ENCODE data around the gene LSP1. TPM values are rescaled to one million over a fixed set of nuclear protein-coding genes. Genes with fewer than 3 reads are reported as not detected.
"Not testable (repeated sequence)": the region's sequence is repeated elsewhere in the genome, so short reads cannot be mapped to it uniquely, and the experiment has no call there.

LSP1 gene
- total and polyA plus RNA-seq, 2 of the 8 experiments (the other 6 are each of a cell fraction or from before 2014, with no cell fraction given) = 0.03 TPM; not detected in 1

DNA sequence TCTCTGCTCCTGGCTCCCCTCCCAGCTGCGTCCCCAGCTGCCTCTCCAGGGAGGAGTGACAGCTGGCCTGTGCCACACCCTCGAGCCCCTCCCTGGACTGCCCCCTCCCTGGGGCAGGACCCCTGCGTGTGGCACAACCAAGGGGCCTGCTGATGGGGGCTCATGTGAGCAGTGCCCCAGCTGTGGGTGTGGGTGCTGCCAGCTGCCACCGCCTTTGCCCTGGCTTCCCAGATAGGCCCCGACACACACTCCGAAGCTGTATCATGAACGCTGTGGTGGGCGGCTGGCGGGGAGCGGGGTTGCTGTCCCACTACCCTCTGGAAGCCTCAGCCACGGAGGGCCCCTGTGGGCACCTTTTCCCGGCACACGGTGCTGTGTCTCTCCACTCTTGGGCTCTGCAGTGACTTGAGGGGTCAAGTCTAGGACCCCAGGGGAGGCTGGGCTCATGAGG, 23.0 kb downstream of the LSP1 start:
- H3K18ac ChIP-seq (ENCODE audit: extremely low read depth, low read length); FAIRE-seq: not testable (repeated sequence)
- POLR2A ChIA-PET (ENCODE audit: partially characterized antibody) = interaction anchor here (1.0 kb wide), 1 partner anchor 276 kb away, joined by 5 read pairs; no protein-coding TSS in a partner anchor

More for the DNA sequence above, 23.0 kb downstream of the LSP1 start:
- not testable (repeated sequence) for H2BK5ac ChIP-seq (ENCODE audit: low read depth, low read length); H4K20me1 ChIP-seq (replicated peaks in 1 of 2; ENCODE audit: control insufficient read depth in 1 of 2, insufficient read depth in 2 of 2, low read length in 2 of 2); H3K9me3 ChIP-seq (ENCODE audit: insufficient read depth in 2 of 2, low read depth in 1 of 2, low read length in 1 of 2); H3K4me1 ChIP-seq (replicated peaks in 1 of 4; ENCODE audit: control insufficient read depth in 3 of 4, insufficient read depth in 4 of 4, low read length in 3 of 4); H3K36me3 ChIP-seq (ENCODE audit: control insufficient read depth in 2 of 4, insufficient read depth in 4 of 4, low read length in 3 of 4); H2BK120ac ChIP-seq (replicated peaks; ENCODE audit: low read depth, low read length); H3K9ac ChIP-seq (replicated peaks in 1 of 4; ENCODE audit: extremely low read depth in 1 of 4, low read depth in 3 of 4, low read length in 3 of 4); H3K79me2 ChIP-seq (ENCODE audit: control insufficient read depth in 1 of 2, insufficient read depth in 2 of 2, low read length in 2 of 2); H4K5ac ChIP-seq (ENCODE audit: insufficient read length, low read depth, low read length); H2BK20ac ChIP-seq (ENCODE audit: low read length); H3K27me3 ChIP-seq (replicated peaks in 1 of 4; ENCODE audit: control insufficient read depth in 3 of 4, extremely low read depth in 1 of 4, insufficient read depth in 3 of 4, low read length in 3 of 4); H3K56ac ChIP-seq (replicated peaks; ENCODE audit: insufficient read length, low read depth, low read length); H3K4me3 ChIP-seq (ENCODE audit: extremely low read depth in 1 of 4, insufficient read depth in 2 of 4, low read depth in 3 of 4, low read length in 4 of 4); H2BK12ac ChIP-seq (ENCODE audit: low read depth, low read length); H4K91ac ChIP-seq (replicated peaks; ENCODE audit: insufficient read length, low read length); H4K8ac ChIP-seq (ENCODE audit: extremely low read depth, insufficient read depth, low read length); H2AFZ ChIP-seq (ENCODE audit: low read length); DNase-seq (ENCODE audit: low read depth in 1 of 2, low spot score in 2 of 2); H3K4ac ChIP-seq (replicated peaks; ENCODE audit: insufficient read length, low read depth, low read length); H3K23me2 ChIP-seq (ENCODE audit: low read depth, low read length); H3K27ac ChIP-seq (ENCODE audit: low read depth, low read length); H3K79me1 ChIP-seq (ENCODE audit: low read depth, low read length); H2BK15ac ChIP-seq (ENCODE audit: low read length); H3K4me2 ChIP-seq (ENCODE audit: insufficient read depth in 1 of 2, low read depth in 2 of 2, low read length in 2 of 2); H3K23ac ChIP-seq (ENCODE audit: insufficient read length); H3K14ac ChIP-seq (ENCODE audit: insufficient read length); H2AK5ac ChIP-seq (ENCODE audit: low read depth, low read length)
- 100% methylated on average over 1 of the region's 13 CpGs; no CpG with 5 or more reads in 1 of the 2 experiments for WGBS, 2 experiments (ENCODE audit: extremely low coverage in 1 of 2, insufficient coverage in 1 of 2, insufficient read length in 1 of 2, insufficient replicate concordance in 2 of 2, low coverage in 1 of 2, low lambda C conversion rate in 2 of 2, missing lambda C conversion rate in 1 of 2)
- CTCF ChIA-PET (ENCODE audit: partially characterized antibody) = interaction anchor here (0.6 to 5.5 kb wide), 45 partner anchors 9 to 578 kb away, joined by 3 to 156 read pairs (median 5); partner anchors contain the start of genes INS, LSP1, MRPL23 and PRR33

Data from H1 (cell line).